Keratinocyte (primary cell): ENCODE measurements around the gene MICAL2. TPM values are rescaled to one million over a fixed set of nuclear protein-coding genes. Genes with fewer than 3 reads are reported as not detected.

Experiments
- DNase-seq: peaks from one replicate; pipeline ENCODE4 v3.0.0-alpha.2; 2011; ENCODE audit warnings: low read depth, missing footprints, low spot score
- FAIRE-seq: peaks from 2 replicates; lab custom pipeline; 2011; peaks lifted over from hg19 to GRCh38; lab: Jason Lieb, UNC
- H2AFZ ChIP-seq: 2 replicates; pipeline ENCODE4 v1.6.0; 2012; ENCODE audit warnings: low read length, control low read depth, inconsistent platforms; ENCODE audit not compliant: control insufficient read depth
- H3K27ac ChIP-seq: 2 replicates; pipeline ENCODE4 v1.5.1; 2011; ENCODE audit warnings: low read length; ENCODE audit not compliant: control insufficient read depth, insufficient read depth
- H3K27me3 ChIP-seq: 3 replicates; pipeline ENCODE4 v1.6.0; 2011; ENCODE audit warnings: low read length; ENCODE audit not compliant: control insufficient read depth, insufficient read depth; ENCODE audit errors: extremely low read depth
- H3K36me3 ChIP-seq, 2 experiments: 2 replicates in 1 of 2; 3 replicates in 1 of 2; pipeline ENCODE4 v1.5.1; 2011; ENCODE audit warnings: low read length in 2 of 2, mild to moderate bottlenecking in 1 of 2; ENCODE audit not compliant: control insufficient read depth in 2 of 2, insufficient read depth in 2 of 2; ENCODE audit errors: extremely low read depth in 1 of 2
- H3K4me1 ChIP-seq: 3 replicates; pipeline ENCODE4 v1.5.1; 2011; ENCODE audit warnings: low read length; ENCODE audit not compliant: control insufficient read depth, insufficient read depth; ENCODE audit errors: extremely low read depth
- H3K4me2 ChIP-seq: 3 replicates; pipeline ENCODE4 v1.6.0; 2011; ENCODE audit warnings: low read depth, low read length; ENCODE audit not compliant: control insufficient read depth, insufficient read depth; ENCODE audit errors: extremely low read depth
- H3K4me3 ChIP-seq, 3 experiments: fragments of 200-600 bp in 1 of 3; sonication (generic) in 1 of 3; 2 replicates in 2 of 3; 3 replicates in 1 of 3; pipeline ENCODE4 v1.5.1; 2011 to 2016; ENCODE audit warnings: low read length in 3 of 3, mild to moderate bottlenecking in 3 of 3, control low read depth in 2 of 3, inconsistent platforms in 1 of 3, low read depth in 1 of 3, mixed read lengths in 1 of 3, mixed run types in 1 of 3, moderate library complexity in 1 of 3; ENCODE audit not compliant: control insufficient read depth in 2 of 3, insufficient read depth in 2 of 3; ENCODE audit errors: extremely low read depth in 1 of 3
- H3K79me2 ChIP-seq: 2 replicates; pipeline ENCODE4 v1.6.0; 2012; ENCODE audit warnings: low read length; ENCODE audit not compliant: control insufficient read depth, insufficient read depth
- H3K9ac ChIP-seq: 3 replicates; pipeline ENCODE4 v1.6.0; 2011; ENCODE audit warnings: low read length; ENCODE audit not compliant: control insufficient read depth, insufficient read depth; ENCODE audit errors: extremely low read depth
- H3K9me1 ChIP-seq: 3 replicates; pipeline ENCODE4 v1.6.0; 2011; ENCODE audit warnings: low read length; ENCODE audit not compliant: control insufficient read depth, insufficient read depth; ENCODE audit errors: extremely low read depth
- H3K9me3 ChIP-seq: 2 replicates; pipeline ENCODE4 v1.5.1; 2012; ENCODE audit warnings: low read depth, low read length; ENCODE audit not compliant: control insufficient read depth
- H4K20me1 ChIP-seq: 3 replicates; pipeline ENCODE4 v1.6.0; 2011; ENCODE audit warnings: low read length; ENCODE audit not compliant: control insufficient read depth, insufficient read depth; ENCODE audit errors: extremely low read depth
- EZH2 ChIP-seq: IDR thresholded peaks from one replicate; pipeline ENCODE4 v1.6.1; 2012; ENCODE audit warnings: inconsistent platforms, mild to moderate bottlenecking, low read length, moderate library complexity
- dilution Hi-C: fragments of 300-500 bp; cut with MboI; formaldehyde crosslinking; loops from one replicate; pipeline ENCODE4 v1.7.0; 2020; ENCODE audit warnings: low sequenced_read_pairs; ENCODE audit not compliant: extremely low pct_ligation_motif_present
- polyA plus RNA-seq, 5 experiments: library from polyadenylated mRNA; depleted of rRNA in 3 of 5; stranded (reverse) in 3 of 5; stranded (forward) in 1 of 5; unstranded in 1 of 5; fragments of >200 nt; gene quantifications; 1 replicate in 1 of 5; 2 replicates in 3 of 5; 3 replicates in 1 of 5; pipeline versions ENCODE4 v1.2.1 to v1.2.3, GENCODE V29; 2011 to 2012; ENCODE audit warnings: missing spikeins in 2 of 5, low read depth in 1 of 5, low replicate concordance in 1 of 5
- TF ChIP-seq, protein P1 (sequence below), 3 experiments: IDR thresholded peaks in 1 of 3; conservative IDR thresholded peaks in 1 of 3; optimal IDR thresholded peaks in 1 of 3; 2 replicates in 2 of 3; 3 replicates in 1 of 3; pipeline versions ENCODE3 to v1.5.1; 2011; ENCODE audit warnings: low read length in 3 of 3, mild to moderate bottlenecking in 3 of 3, moderate library complexity in 2 of 3, control low read depth in 1 of 3, inconsistent platforms in 1 of 3; ENCODE audit not compliant: insufficient read depth in 2 of 3; ENCODE audit errors: extremely low read depth in 1 of 3

The MICAL2 gene
- polyA plus RNA-seq, 1 donor (not counting 4 experiments of a cell fraction or from before 2014, with no cell fraction given), result 83.9 TPM

DNA sequence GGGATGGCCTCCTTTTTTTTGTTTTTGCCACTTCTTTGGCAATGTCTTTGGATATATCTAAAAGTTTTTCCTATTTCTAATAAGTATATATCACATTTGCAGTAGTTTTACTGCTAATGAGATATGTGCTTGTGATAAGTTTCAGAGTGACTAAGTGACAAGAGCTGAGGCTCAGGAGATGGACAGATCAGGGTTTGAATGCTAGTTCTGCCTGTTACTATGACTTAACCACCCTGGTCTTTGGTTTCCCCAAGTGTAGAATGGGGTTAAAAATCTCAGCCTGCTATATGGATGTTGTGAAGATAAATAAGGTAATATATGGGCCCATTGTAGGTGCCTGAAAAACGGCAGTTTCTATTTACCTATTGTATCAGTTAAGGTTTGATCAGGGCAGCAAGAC is 9.1 kb upstream of the MICAL2 start:
- Histone ChIP-seq H3K36me3 (no peaks in the 10 kb centered on the region), H3K27me3 (no peaks in the 10 kb centered on the region), H3K27ac (no peak overlapping the region), H2AFZ (no peak overlapping the region), H3K4me2 (no peak overlapping the region), H3K4me1 (peaks cover 24% of the 10 kb centered on the region), H3K79me2 (no peaks in the 10 kb centered on the region), H3K9ac (no peak overlapping the region), H3K9me3 (no peaks in the 10 kb centered on the region), H3K9me1 (peaks cover 4% of the 10 kb centered on the region), H4K20me1 (no peaks in the 10 kb centered on the region), H3K4me3 (no peak overlapping the region)
- FAIRE-seq, result no peak
- TF ChIP-seq EZH2, result no peak
- TF ChIP-seq, protein P1, sequence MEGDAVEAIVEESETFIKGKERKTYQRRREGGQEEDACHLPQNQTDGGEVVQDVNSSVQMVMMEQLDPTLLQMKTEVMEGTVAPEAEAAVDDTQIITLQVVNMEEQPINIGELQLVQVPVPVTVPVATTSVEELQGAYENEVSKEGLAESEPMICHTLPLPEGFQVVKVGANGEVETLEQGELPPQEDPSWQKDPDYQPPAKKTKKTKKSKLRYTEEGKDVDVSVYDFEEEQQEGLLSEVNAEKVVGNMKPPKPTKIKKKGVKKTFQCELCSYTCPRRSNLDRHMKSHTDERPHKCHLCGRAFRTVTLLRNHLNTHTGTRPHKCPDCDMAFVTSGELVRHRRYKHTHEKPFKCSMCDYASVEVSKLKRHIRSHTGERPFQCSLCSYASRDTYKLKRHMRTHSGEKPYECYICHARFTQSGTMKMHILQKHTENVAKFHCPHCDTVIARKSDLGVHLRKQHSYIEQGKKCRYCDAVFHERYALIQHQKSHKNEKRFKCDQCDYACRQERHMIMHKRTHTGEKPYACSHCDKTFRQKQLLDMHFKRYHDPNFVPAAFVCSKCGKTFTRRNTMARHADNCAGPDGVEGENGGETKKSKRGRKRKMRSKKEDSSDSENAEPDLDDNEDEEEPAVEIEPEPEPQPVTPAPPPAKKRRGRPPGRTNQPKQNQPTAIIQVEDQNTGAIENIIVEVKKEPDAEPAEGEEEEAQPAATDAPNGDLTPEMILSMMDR (optimal IDR thresholded peaks at IDR 0.05 in 1 of 3, IDR thresholded peaks at IDR 0.05 in 1 of 3, conservative IDR thresholded peaks at IDR 0.05 in 1 of 3; ENCODE audit: extremely low read depth in 1 of 3, insufficient read depth in 2 of 3, low read length in 3 of 3), result no peak
- DNase-seq, result no peak
- dilution Hi-C loops, result no loop called here

DNA sequence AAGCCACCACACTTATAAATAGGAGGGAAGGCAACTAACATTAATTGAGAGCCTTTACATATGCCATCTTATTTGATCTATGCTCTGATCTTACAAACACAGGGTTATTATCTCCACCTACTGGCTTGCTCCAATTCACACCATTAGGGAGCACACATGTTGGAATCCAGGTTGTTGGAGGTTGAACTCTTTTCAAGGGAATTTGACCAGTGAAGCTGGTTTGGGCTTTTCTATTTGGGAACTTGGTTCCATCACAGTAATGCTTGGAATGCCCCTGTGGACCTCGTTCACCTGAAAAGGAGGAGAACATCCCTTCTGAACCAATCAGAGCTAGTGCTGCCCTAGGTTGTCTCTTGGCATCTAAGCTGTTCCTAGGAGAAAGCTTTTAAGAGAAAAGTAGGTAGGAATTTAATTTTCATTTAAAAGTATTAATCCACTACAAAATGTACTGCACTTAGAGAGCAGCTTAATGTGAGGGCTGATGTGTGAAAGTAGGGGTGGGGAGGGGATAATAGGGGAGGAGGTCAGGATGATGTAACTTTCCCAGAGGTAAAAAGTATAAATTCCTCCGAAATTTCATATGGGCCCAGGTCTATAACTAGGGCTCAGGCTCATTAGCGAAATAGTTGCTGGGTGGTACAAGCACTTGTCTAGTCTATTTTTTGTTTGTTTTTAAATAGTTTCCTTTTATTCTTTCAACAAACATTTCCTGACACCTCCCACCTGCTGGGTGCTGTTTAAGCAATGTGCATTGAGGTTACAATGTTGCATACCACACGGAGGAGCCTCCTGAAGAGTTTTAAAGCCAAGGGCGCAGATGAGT is 7.6 kb upstream of the MICAL2 start:
- Histone ChIP-seq H3K36me3 (no peaks in the 10 kb centered on the region), H3K79me2 (no peaks in the 10 kb centered on the region), H3K9ac (no peak overlapping the region), H3K9me1 (no peaks in the 10 kb centered on the region), H3K27me3 (no peaks in the 10 kb centered on the region), H3K4me1 (peaks cover 15% of the 10 kb centered on the region), H3K4me2 (no peak overlapping the region), H3K4me3 (no peak overlapping the region), H4K20me1 (no peaks in the 10 kb centered on the region), H3K9me3 (no peaks in the 10 kb centered on the region), H3K27ac (no peak overlapping the region), H2AFZ (no peak overlapping the region)
- no peak for TF ChIP-seq EZH2
- TF ChIP-seq, protein P1 (optimal IDR thresholded peaks at IDR 0.05 in 1 of 3, IDR thresholded peaks at IDR 0.05 in 1 of 3, conservative IDR thresholded peaks at IDR 0.05 in 1 of 3; ENCODE audit: extremely low read depth in 1 of 3, insufficient read depth in 2 of 3, low read length in 3 of 3), result peak in 2 of 3 experiments; percentile 28 to 37
- dilution Hi-C loops, result no loop called here
- FAIRE-seq (peak; percentile 36), DNase-seq (no peak)
